Fibroblast of lung (primary cell): ENCODE data around the gene TMEM187.

Source experiments
- CTCF ChIP-seq, 2 donors: IDR thresholded peaks in 1 of 2; conservative IDR thresholded peaks in 1 of 2; 1 replicate in 1 of 2; 2 replicates in 1 of 2; pipeline ENCODE4 v1.5.1; 2011 to 2012; ENCODE audit warnings: low read length in 2 of 2, control low read depth in 1 of 2, inconsistent platforms in 1 of 2, low read depth in 1 of 2, mild to moderate bottlenecking in 1 of 2
- EZH2 ChIP-seq: IDR thresholded peaks from 2 replicates; pipeline ENCODE4 v1.5.1; 2012; ENCODE audit warnings: low read length, control low read depth, mild to moderate bottlenecking; ENCODE audit errors: missing control alignments

GRCh38 chrX:154011376-154012335, 39.1 kb downstream of the TMEM187 start:
- TF ChIP-seq CTCF (conservative IDR thresholded peaks at IDR 0.05 in 1 of 2, IDR thresholded peaks at IDR 0.05 in 1 of 2; ENCODE audit: low read depth in 1 of 2, low read length in 2 of 2) (no peak), EZH2 (no peak)
